Heart right ventricle (tissue), 16 donors: ENCODE measurements around the gene AIRE. TPM values are rescaled to one million over a fixed set of nuclear protein-coding genes. Genes with fewer than 3 reads are reported as not detected.
"Not testable (repeated sequence)": the region's sequence is repeated elsewhere in the genome, so short reads cannot be mapped to it uniquely, and the experiment has no call there.

ENCODE experiments used
- ATAC-seq, 8 donors: fragments of 200-7000 bp; cut with Tn5 transposase; one replicate each; pipeline ENCODE4 v1.9.1; 2020; ENCODE audit warnings: mild to moderate bottlenecking in 8 of 8, moderate library complexity in 8 of 8, moderate number of reproducible peaks in 1 of 8
- DNase-seq, 2 donors: peaks; one replicate each; pipeline ENCODE4 v3.0.0-alpha.2; 2020
- H3K27ac ChIP-seq, 10 donors: fragments of 200-600 bp; sonication (generic) in 2 of 10; one replicate each; pipeline versions ENCODE4 v1.5.0 to v1.8.0; 2020 to 2022; ENCODE audit warnings: mild to moderate bottlenecking in 3 of 10
- H3K27me3 ChIP-seq, 7 donors: fragments of 200-600 bp; one replicate each; pipeline ENCODE4 v1.8.0; 2021 to 2022; ENCODE audit warnings: mild to moderate bottlenecking in 2 of 7
- H3K36me3 ChIP-seq, 9 donors: fragments of 200-600 bp; sonication (generic) in 1 of 9; one replicate each; pipeline versions ENCODE4 v1.5.0 to v1.8.0; 2020 to 2022; ENCODE audit warnings: mild to moderate bottlenecking in 2 of 9
- H3K4me1 ChIP-seq, 9 donors: fragments of 200-600 bp; sonication (generic) in 1 of 9; one replicate each; pipeline versions ENCODE4 v1.5.0 to v1.8.0; 2020 to 2022; ENCODE audit warnings: mild to moderate bottlenecking in 4 of 9
- H3K4me3 ChIP-seq, 10 donors: fragments of 200-600 bp; sonication (generic) in 2 of 10; one replicate each; pipeline versions ENCODE4 v1.5.0 to v1.8.0; 2020 to 2022; ENCODE audit warnings: mild to moderate bottlenecking in 7 of 10, moderate library complexity in 2 of 10
- H3K9me3 ChIP-seq, 11 donors: fragments of 200-600 bp in 10 of 11; sonication (generic) in 2 of 11; one replicate each; pipeline versions ENCODE4 v1.5.0 to v1.8.0; 2013 to 2022; ENCODE audit warnings: mild to moderate bottlenecking in 2 of 11, control low read depth in 1 of 11, moderate library complexity in 1 of 11
- CTCF ChIP-seq, 9 donors: fragments of 200-600 bp; sonication (generic) in 2 of 9; IDR thresholded peaks; one replicate each; pipeline versions ENCODE4 v1.5.0 to v1.8.0; 2021 to 2022; ENCODE audit warnings: antibody characterized with exemption in 9 of 9, mild to moderate bottlenecking in 5 of 9, moderate library complexity in 1 of 9
- WGBS, 2 donors: extraction: QIAGEN DNeasy Blood & Tissue Kit; methylation state at CpG; one replicate each; pipeline ENCODE4 v1.1.7; 2013; ENCODE audit warnings: inconsistent platforms in 1 of 2; 5-methylcytosine and 5-hydroxymethylcytosine counted together
- intact Hi-C, 10 donors: fragments of 100-400 bp; cut with DNase I; formaldehyde crosslinking; loops; one replicate each; pipeline versions ENCODE4 v1.11.1 to v1.14.2; 2022
- polyA plus RNA-seq, 2 donors: library from polyadenylated mRNA; stranded (reverse); fragments of 200-250 nt; gene quantifications; one replicate each; pipeline ENCODE4 v1.2.3, GENCODE V29; 2013
- total RNA-seq, 10 donors: library from RNA; stranded (reverse); fragmentation: NEBNext Ultra II Directional in 3 of 10; extraction: Animal tissue kit (Norgen Biotek cat#: 25700) in 3 of 10; gene quantifications; one replicate each; pipeline versions ENCODE4 v1.2.1 to v1.2.4, GENCODE V29; 2021 to 2023
- donor health status: Arrhythmogenic right ventricular cardiomyopathy.
- donor health status: ischemic (EF 13 %, LVEDD 7.1; RV severe dilation, severe dysfunction).
- donor health status: healthy with polysubstance abuse.
- donor health status: DM: no; HTN: yes; CAD: no.
- donor health status: DM: no; HTN: no; CAD: no.
- donor health status: ischemic (EF 25% LVEDD 6.9; RV normal size, moderate dysfunction).
- donor health status: ischemic (EF 25% LVEDD 5.7; RV mildly dilated, moderate dysfunction).
- donor health status: healthy.
- donor health status: DM: yes; HTN: yes; CAD: no.
- donor health status: Ischemic cardiomyopathy.
- donor health status: ischemic (EF 35%, LVEDD 5.7; RV mildly dilated, moderate dysfunction).
- donor health status: nonischemic (EF 11% LVEDD 7.7; RV severe dilation, severe dysfunction).
- donor health status: DM: yes; HTN: yes; CAD: no.
- donor health status: PGD.
- donor health status: ischemic (EF 29% LVEDD 5.4; RV normal size, mild dysfunction).
- donor health status: nonischemic (EF 23%, LVEDD 6.1; RV moderate dilation, normal function).

The AIRE gene
- total and polyA plus RNA-seq, 12 donors = 0.05 to 0.10 (median 0.06) TPM; not detected in 9

- no peak for TF ChIP-seq CTCF (IDR thresholded peaks at IDR 0.05)
- Histone ChIP-seq H3K27ac (peak overlapping the region in 4 of 10 donors; percentile 62 to 98 (median 86)), H3K4me1 (peaks cover 5 to 22% (median 18%) of the 10 kb centered on the region in 9 donors), H3K4me3 (no peak overlapping the region), H3K9me3 (no peaks in the 10 kb centered on the region), H3K36me3 (peaks cover 0 to 36% (median 2%) of the 10 kb centered on the region in 9 donors), H3K27me3 (no peaks in the 10 kb centered on the region)
- DNase-seq (no peak), ATAC-seq (no peak)
- intact Hi-C loops = loop anchor here in 3 of 10 donors (2.0 to 5.0 kb wide), 2 partner anchors 35 to 37 kb away; partner anchors contain the start of gene PFKL (in 3 of the 3)
- 72 to 84% methylated on average over 3 of the region's 3 CpGs for WGBS, 2 donors
These were observed 51.8 kb downstream of the AIRE start for GRCh38 chr21:44337449-44337848.

GRCh38 chr21:44337941-44338895 is 52.5 kb downstream of the AIRE start:
- peaks cover 5 to 22% (median 18%) of the 10 kb centered on the region in 9 donors for H3K4me1 ChIP-seq
- TF ChIP-seq CTCF (IDR thresholded peaks at IDR 0.05) = peak in 7 of 9 donors; percentile 37 to 62 (median 44)
- WGBS, 2 donors = 7 to 13% methylated on average over 19 to 25 of the region's 47 CpGs
- H3K4me3 ChIP-seq = peak overlapping the region in 9 of 10 donors; percentile 36 to 90 (median 54)
- ATAC-seq (peak; percentile 16 to 54 (median 34)), DNase-seq (peak; percentile 64 to 79)
- peak overlapping the region in 9 of 10 donors; percentile 62 to 98 (median 84) for H3K27ac ChIP-seq
- H3K9me3 ChIP-seq = no peaks in the 10 kb centered on the region
- H3K27me3 ChIP-seq = no peaks in the 10 kb centered on the region
- intact Hi-C loops = loop anchor here in 3 of 10 donors (2.0 to 5.0 kb wide), 2 partner anchors 36 to 37 kb away; partner anchors contain the start of gene PFKL (in 3 of the 3)
- H3K36me3 ChIP-seq = peaks cover 0 to 28% (median 0%) of the 10 kb centered on the region in 9 donors

- Histone ChIP-seq H3K9me3 (no peaks in the 10 kb centered on the region), H3K27ac (peak within 1 kb of the TSS; percentile 91 to 99 (median 97)), H3K4me1 (peaks cover 5 to 22% (median 18%) of the 10 kb centered on the region in 9 donors), H3K36me3 (peaks cover 0 to 28% (median 0%) of the 10 kb centered on the region in 9 donors), H3K4me3 (peak within 1 kb of the TSS; percentile 53 to 97 (median 86)), H3K27me3 (no peaks in the 10 kb centered on the region)
- TF ChIP-seq CTCF (IDR thresholded peaks at IDR 0.05) = no peak
- DNase-seq (peak; percentile 92 to 96), ATAC-seq (peak; percentile 94 to 95 (median 94))
- intact Hi-C loops = loop anchor here in 3 of 10 donors (1.0 to 5.0 kb wide), 2 partner anchors 37 to 99 kb away; partner anchors contain the start of gene PFKL (in 2 of the 3)
- WGBS, 2 donors = 1 to 2% methylated on average over 72 to 86 of the region's 90 CpGs
These were observed 53.6 kb downstream of the AIRE start, which contains the start of gene CFAP410 for GRCh38 chr21:44338971-44339910. Gene CFAP410, minus strand, starts transcription at chr21:44339390. Its CDS starts 196 bp downstream, at chr21:44339194.

- WGBS, 2 donors = 73 to 74% methylated on average over 12 of the region's 12 CpGs
These were observed 56.2 kb downstream of the AIRE start for GRCh38 chr21:44341726-44342458.

GRCh38 chr21:44342981-44343380 is 57.3 kb downstream of the AIRE start:
- not testable (repeated sequence) for H3K4me3 ChIP-seq, DNase-seq, ATAC-seq, H3K9me3 ChIP-seq, H3K36me3 ChIP-seq, H3K27ac ChIP-seq
- peaks cover 0 to 15% (median 3%) of the 10 kb centered on the region in 7 donors for H3K27me3 ChIP-seq
- peaks cover 5 to 15% (median 14%) of the 10 kb centered on the region in 9 donors for H3K4me1 ChIP-seq
- WGBS, 2 donors = 78 to 81% methylated on average over 8 of the region's 8 CpGs
- intact Hi-C loops = loop anchor here in 2 of 10 donors (10.0 kb wide), 2 partner anchors 112 to 132 kb away; partner anchors contain the start of gene LRRC3 (in 1 of the 2)

More at GRCh38 chr21:44341726-44342458, 56.2 kb downstream of the AIRE start:
- not testable (repeated sequence) for H3K36me3 ChIP-seq, H3K9me3 ChIP-seq, H3K4me3 ChIP-seq, ATAC-seq, DNase-seq, H3K27ac ChIP-seq
- H3K4me1 ChIP-seq = peaks cover 5 to 22% (median 18%) of the 10 kb centered on the region in 9 donors
- H3K27me3 ChIP-seq = peaks cover 0 to 12% (median 0%) of the 10 kb centered on the region in 7 donors
- intact Hi-C loops = loop anchor here in 2 of 10 donors (10.0 kb wide), 2 partner anchors 113 to 133 kb away; partner anchors contain the start of gene LRRC3 (in 1 of the 2)
